GM12874 (cell line): Measurements from ENCODE around the gene PIH1D1.

ENCODE experiments used
- CTCF ChIP-seq: IDR thresholded peaks from 2 replicates; pipeline ENCODE4 v1.5.1; 2011; ENCODE audit warnings: low read depth, mild to moderate bottlenecking, control low read depth, low read length, moderate library complexity; ENCODE audit not compliant: insufficient read depth

Gene PIH1D1

GRCh38 chr19:49423071-49423984 is 28.3 kb downstream of the PIH1D1 start, which contains the start of gene PTH2:
TSS of gene PTH2 (minus strand) at chr19:49423441. CDS start at chr19:49423339, 102 bp downstream.
- no peak for TF ChIP-seq CTCF

- peak; percentile 76 for TF ChIP-seq CTCF
Measured at GRCh38 chr19:49422407-49423070, 29.1 kb downstream of the PIH1D1 start.

- no peak for TF ChIP-seq CTCF
Measured at GRCh38 chr19:49421878-49422202, 29.8 kb downstream of the PIH1D1 start.

GRCh38 chr19:49421039-49421877 is 30.4 kb downstream of the PIH1D1 start:
- no peak for TF ChIP-seq CTCF

GRCh38 chr19:49420227-49420626 is 31.4 kb downstream of the PIH1D1 start:
- TF ChIP-seq CTCF, result no peak

GRCh38 chr19:49419173-49419572 is 32.4 kb downstream of the PIH1D1 start:
- no peak for TF ChIP-seq CTCF

- no peak for TF ChIP-seq CTCF
Measured at GRCh38 chr19:49418511-49418910, 33.1 kb downstream of the PIH1D1 start.
